K562 (cell line): ENCODE results near the gene SLC18A3. TPM values are rescaled to one million over a fixed set of nuclear protein-coding genes. Genes with fewer than 3 reads are reported as not detected.

Experiments
- BRF1 ChIP-seq: IDR thresholded peaks from 3 replicates; pipeline ENCODE4 v1.6.1; 2011; ENCODE audit warnings: borderline replicate concordance, mild to moderate bottlenecking; ENCODE audit not compliant: insufficient read length; ENCODE audit errors: extremely low read depth
- MXI1 ChIP-seq: IDR thresholded peaks from 2 replicates; pipeline ENCODE4 v1.6.1; 2011; ENCODE audit warnings: low read depth, mild to moderate bottlenecking, improper control_type of control experiment, low read length
- TEAD1 ChIP-seq, 2 experiments: fragments of 450-650 bp in 1 of 2; sonication (generic) in 1 of 2; formaldehyde crosslinking; IDR thresholded peaks; 2 replicates each; pipeline versions ENCODE4 v1.4.0 to v1.8.0; 2020 to 2022; ENCODE audit warnings: mild to moderate bottlenecking in 2 of 2, missing genetic modification reagents in 1 of 2
- ZC3H11A ChIP-seq: IDR thresholded peaks from 2 replicates; pipeline ENCODE4 v1.6.1; 2012; ENCODE audit warnings: low read depth, low read length, improper control_type of control experiment
- ZNF407 ChIP-seq: fragments of 450-650 bp; IDR thresholded peaks from 2 replicates; pipeline ENCODE4 v1.6.1; 2016; ENCODE audit warnings: low read depth
- polyA plus RNA-seq, 8 experiments: library from polyadenylated mRNA; depleted of rRNA in 4 of 8; stranded (reverse) in 5 of 8; unstranded in 3 of 8; fragments of >200 nt; fragmentation: Nextera tagmentation in 2 of 8; fragmentation: Illumina TruSeq in 1 of 8; extraction: Ambion mirVana in 2 of 8; extraction: Trizol in 1 of 8; gene quantifications; 2 replicates each; pipeline versions ENCODE4 v1.2.1 to v1.2.3, GENCODE V29; 2011 to 2014; ENCODE audit warnings: inconsistent platforms in 1 of 8, missing spikeins in 1 of 8
- total RNA-seq, 7 experiments: library from RNA; depleted of rRNA in 6 of 7; stranded (reverse); fragments of >200 nt in 6 of 7; fragmentation: Illumina TruSeq in 2 of 7; extraction: Trizol in 2 of 7; gene quantifications; 2 replicates each; pipeline versions ENCODE4 v1.2.1 to v1.2.3, GENCODE V29; 2011 to 2021; ENCODE audit warnings: low replicate concordance in 1 of 7

Gene SLC18A3
- total and polyA plus RNA-seq, 9 of the 15 experiments (the other 6 are each of a cell fraction or from before 2014, with no cell fraction given) = not detected

GRCh38 chr10:49629431-49629881, 19.3 kb downstream of the SLC18A3 start (continued):
- no peak for TF ChIP-seq ZNF407
- TF ChIP-seq TEAD1 (CRISPR knock-in tag; IDR thresholded peaks at IDR 0.05) = no peak
- no peak for TF ChIP-seq BRF1
- TF ChIP-seq MXI1 = no peak
- TF ChIP-seq ZC3H11A = no peak
